Prostate gland (tissue), 2 donors: ENCODE results near the gene DPYD. TPM values are rescaled to one million over a fixed set of nuclear protein-coding genes. Genes with fewer than 3 reads are reported as not detected.

Source experiments
- DNase-seq: peaks from one replicate; pipeline ENCODE4 v3.0.0-alpha.2; 2019; ENCODE audit warnings: low spot score
- H3K27ac ChIP-seq, 2 donors: fragments of 200-600 bp; sonication (generic); 2 replicates each; pipeline ENCODE4 v1.5.1; 2017 to 2019
- H3K27me3 ChIP-seq: fragments of 200-600 bp; sonication (generic); replicated peaks from 2 replicates; pipeline ENCODE4 v1.5.1; 2019; ENCODE audit not compliant: insufficient read depth
- H3K36me3 ChIP-seq, 2 donors: fragments of 200-600 bp; sonication (generic); 1 replicate in 1 of 2; 2 replicates in 1 of 2; pipeline versions ENCODE4 v1.5.1 to v1.8.1; 2017 to 2019
- H3K4me1 ChIP-seq: fragments of 200-600 bp; sonication (generic); replicated peaks from 2 replicates; pipeline ENCODE4 v1.5.1; 2019
- H3K4me3 ChIP-seq, 2 donors: fragments of 200-600 bp; sonication (generic); 2 replicates each; pipeline ENCODE4 v1.5.1; 2017 to 2019
- H3K9me3 ChIP-seq: fragments of 200-600 bp; sonication (generic); 2 replicates; pipeline ENCODE4 v1.5.1; 2017
- POLR2A ChIP-seq: fragments of 450-650 bp; IDR thresholded peaks from one replicate; pipeline ENCODE4 v1.6.1; 2016; ENCODE audit warnings: antibody characterized with exemption, mild to moderate bottlenecking
- POLR2AphosphoS5 ChIP-seq: sonication (generic); formaldehyde crosslinking; IDR thresholded peaks from one replicate; pipeline ENCODE4 v1.6.1; 2017; ENCODE audit warnings: antibody characterized with exemption
- WGBS: methylation state at CpG from one replicate; pipeline ENCODE4 v1.1.5; 2018; 5-methylcytosine and 5-hydroxymethylcytosine counted together
- intact Hi-C: fragments of 100-400 bp; cut with DNase I; formaldehyde crosslinking; loops from one replicate; pipeline ENCODE4 v1.14.2; 2022
- total RNA-seq, 2 donors: library from RNA; depleted of rRNA; stranded (reverse); fragments of >200 nt; gene quantifications; one replicate each; pipeline ENCODE4 v1.1.0, GENCODE V29; 2016
- TF ChIP-seq, protein P1 (sequence below), 4 experiments: fragments of 200-600 bp in 2 of 4; fragments of 450-650 bp in 2 of 4; sonication (generic) in 2 of 4; IDR thresholded peaks; 1 replicate in 3 of 4; 2 replicates in 1 of 4; pipeline ENCODE4 v1.5.1; 2016 to 2019; ENCODE audit warnings: antibody characterized with exemption in 4 of 4, mild to moderate bottlenecking in 2 of 4, moderate library complexity in 2 of 4

Gene DPYD
- total RNA-seq, 2 donors from 2014 or later = 18.2 to 19.7 TPM

DNA sequence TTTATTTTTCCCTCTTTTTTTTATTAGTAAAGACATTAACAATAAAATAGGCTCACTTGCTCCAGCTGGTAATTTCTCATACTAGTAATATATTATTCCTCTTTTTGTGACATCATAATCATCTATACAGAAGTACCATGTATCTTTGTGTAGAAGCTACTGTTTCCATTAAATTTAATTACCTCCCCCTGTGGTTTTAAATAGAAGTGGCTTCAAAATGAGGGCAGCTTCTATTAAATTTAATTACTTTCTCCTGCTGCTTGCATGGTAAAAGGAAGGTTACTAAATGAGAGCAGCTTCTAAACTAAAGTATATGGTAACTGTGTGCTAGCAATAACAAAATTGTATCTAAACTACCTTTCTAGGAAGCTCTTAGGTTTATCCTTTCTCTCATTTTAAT lies 94.0 kb downstream of the DPYD start:
- TF ChIP-seq, protein P1, sequence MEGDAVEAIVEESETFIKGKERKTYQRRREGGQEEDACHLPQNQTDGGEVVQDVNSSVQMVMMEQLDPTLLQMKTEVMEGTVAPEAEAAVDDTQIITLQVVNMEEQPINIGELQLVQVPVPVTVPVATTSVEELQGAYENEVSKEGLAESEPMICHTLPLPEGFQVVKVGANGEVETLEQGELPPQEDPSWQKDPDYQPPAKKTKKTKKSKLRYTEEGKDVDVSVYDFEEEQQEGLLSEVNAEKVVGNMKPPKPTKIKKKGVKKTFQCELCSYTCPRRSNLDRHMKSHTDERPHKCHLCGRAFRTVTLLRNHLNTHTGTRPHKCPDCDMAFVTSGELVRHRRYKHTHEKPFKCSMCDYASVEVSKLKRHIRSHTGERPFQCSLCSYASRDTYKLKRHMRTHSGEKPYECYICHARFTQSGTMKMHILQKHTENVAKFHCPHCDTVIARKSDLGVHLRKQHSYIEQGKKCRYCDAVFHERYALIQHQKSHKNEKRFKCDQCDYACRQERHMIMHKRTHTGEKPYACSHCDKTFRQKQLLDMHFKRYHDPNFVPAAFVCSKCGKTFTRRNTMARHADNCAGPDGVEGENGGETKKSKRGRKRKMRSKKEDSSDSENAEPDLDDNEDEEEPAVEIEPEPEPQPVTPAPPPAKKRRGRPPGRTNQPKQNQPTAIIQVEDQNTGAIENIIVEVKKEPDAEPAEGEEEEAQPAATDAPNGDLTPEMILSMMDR (IDR thresholded peaks at IDR 0.05) = no peak
- TF ChIP-seq POLR2A = no peak
- no peak for TF ChIP-seq POLR2AphosphoS5
- intact Hi-C loops = no loop called here
- no peak for DNase-seq
- no peaks in the 10 kb centered on the region for H3K36me3 ChIP-seq
- H3K9me3 ChIP-seq = no peaks in the 10 kb centered on the region
- no peak overlapping the region for H3K4me3 ChIP-seq
- H3K27ac ChIP-seq = no peak overlapping the region
- no peaks in the 10 kb centered on the region for H3K4me1 ChIP-seq
- H3K27me3 ChIP-seq = no peaks in the 10 kb centered on the region

DNA sequence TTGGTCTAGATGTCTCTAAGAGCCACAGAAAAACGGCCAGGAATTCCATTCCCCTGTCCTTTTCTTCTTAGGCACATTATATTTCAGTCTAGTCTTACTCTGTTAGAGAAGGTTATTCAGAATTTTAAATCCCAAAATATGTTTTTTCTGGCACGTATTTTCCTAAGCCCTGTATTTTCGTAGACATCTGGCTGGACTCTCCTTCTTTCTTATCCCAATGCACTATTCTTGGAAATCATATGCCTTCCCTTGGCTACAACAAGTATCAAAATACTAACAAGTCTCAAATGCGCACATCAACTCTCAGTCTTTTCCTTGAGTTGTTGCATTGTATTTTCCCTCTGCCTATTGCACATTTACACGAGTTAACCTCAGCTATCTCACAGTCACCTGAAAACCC lies 96.2 kb downstream of the DPYD start:
- TF ChIP-seq, protein P1 (IDR thresholded peaks at IDR 0.05) = no peak
- no peak for TF ChIP-seq POLR2AphosphoS5
- no peak for TF ChIP-seq POLR2A
- intact Hi-C loops = no loop called here
- WGBS = 80% methylated on average over 5 of the region's 5 CpGs
- Histone ChIP-seq H3K27me3 (no peaks in the 10 kb centered on the region), H3K9me3 (no peaks in the 10 kb centered on the region), H3K36me3 (no peaks in the 10 kb centered on the region), H3K27ac (no peak overlapping the region), H3K4me3 (no peak overlapping the region), H3K4me1 (no peaks in the 10 kb centered on the region)
- no peak for DNase-seq

DNA sequence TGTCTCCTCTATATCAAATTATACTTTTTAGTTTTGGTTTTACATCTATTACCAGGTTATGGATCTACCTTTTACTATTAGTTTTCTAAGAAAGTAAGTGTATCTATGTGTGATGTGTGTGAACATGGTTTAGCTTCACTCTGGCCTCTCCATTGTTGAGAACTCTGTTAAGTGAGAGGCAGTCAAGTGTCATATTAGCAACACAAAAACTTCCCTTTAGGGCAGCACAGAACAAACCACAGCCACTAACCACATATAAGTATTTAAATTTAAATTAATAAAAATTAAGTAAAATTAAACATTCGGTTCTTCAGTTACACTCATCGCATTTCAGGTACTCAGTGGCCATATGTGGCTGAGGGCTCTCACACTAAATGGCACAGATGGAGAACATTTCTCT lies 96.6 kb downstream of the DPYD start:
- H3K27ac ChIP-seq = no peak overlapping the region
- 91% methylated on average over 2 of the region's 2 CpGs for WGBS

DNA sequence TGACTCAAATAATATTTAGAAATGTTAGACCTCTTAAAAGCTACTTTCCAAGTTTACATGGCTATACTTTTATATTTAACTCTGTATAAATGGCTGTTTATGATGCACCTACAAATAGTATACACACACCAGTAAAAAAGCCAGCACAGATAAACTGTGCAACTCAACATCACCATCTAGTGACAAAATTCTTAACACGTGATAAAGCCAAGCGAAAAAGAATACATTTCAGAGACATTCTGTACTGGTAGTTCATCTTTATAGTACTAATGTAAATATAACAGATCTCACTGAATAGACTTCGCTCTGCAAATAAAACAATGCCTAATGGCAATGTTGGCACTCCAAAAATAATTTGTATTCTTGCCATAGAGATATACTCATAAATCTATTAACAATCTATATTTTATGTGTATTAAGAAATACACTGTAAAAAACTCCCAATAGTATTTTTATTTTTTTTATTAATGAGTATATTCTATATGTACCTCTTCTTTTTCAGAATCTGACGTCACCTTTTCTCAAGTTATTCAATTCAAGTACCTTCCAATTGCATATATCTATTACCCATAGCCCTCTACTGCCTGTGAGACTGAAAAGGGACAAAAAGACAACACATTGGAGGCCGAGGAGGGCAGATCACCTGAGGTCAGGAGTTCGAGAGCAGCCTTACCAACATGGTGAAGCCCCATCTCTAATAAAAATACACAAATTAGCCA lies 100.2 kb downstream of the DPYD start:
- intact Hi-C loops = no loop called here
- peak; percentile 44 for TF ChIP-seq POLR2AphosphoS5
- TF ChIP-seq, protein P1 (IDR thresholded peaks at IDR 0.05) = peak in 3 of 4 experiments; percentile 59 to 67 (median 64)
- no peak for TF ChIP-seq POLR2A
- 36% methylated on average over 6 of the region's 6 CpGs for WGBS

More for the DNA sequence above, 96.6 kb downstream of the DPYD start:
- intact Hi-C loops = no loop called here
- DNase-seq = no peak
- Histone ChIP-seq H3K4me3 (no peak overlapping the region), H3K4me1 (no peaks in the 10 kb centered on the region), H3K27me3 (no peaks in the 10 kb centered on the region), H3K9me3 (no peaks in the 10 kb centered on the region), H3K36me3 (no peaks in the 10 kb centered on the region)
- TF ChIP-seq, protein P1 (IDR thresholded peaks at IDR 0.05) = no peak
- no peak for TF ChIP-seq POLR2AphosphoS5
- TF ChIP-seq POLR2A = no peak

DNA sequence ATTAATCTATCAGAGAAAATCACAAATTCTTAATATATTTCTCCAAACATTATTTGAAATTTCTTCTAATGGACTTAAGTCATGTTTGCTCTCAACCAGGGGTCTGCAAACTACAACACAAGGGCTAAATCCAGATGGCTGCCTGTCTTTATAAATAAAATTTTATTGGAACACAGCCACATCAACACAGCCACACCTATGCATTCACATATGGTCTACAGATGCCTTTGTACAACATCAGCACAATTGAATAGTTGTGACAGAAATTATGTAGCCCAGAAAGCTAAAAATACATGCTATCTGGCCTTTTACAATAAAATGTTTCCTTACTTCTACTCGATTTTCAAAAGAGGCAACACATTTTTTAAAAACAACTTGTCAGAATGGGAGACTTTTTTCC lies 103.9 kb downstream of the DPYD start:
- no peaks in the 10 kb centered on the region for H3K36me3 ChIP-seq
- DNase-seq = no peak
- no peak overlapping the region for H3K27ac ChIP-seq
- no peak overlapping the region for H3K4me3 ChIP-seq
- intact Hi-C loops = no loop called here
- no peaks in the 10 kb centered on the region for H3K27me3 ChIP-seq
- TF ChIP-seq, protein P1 (IDR thresholded peaks at IDR 0.05) = no peak
- TF ChIP-seq POLR2A (no peak), POLR2AphosphoS5 (no peak)
- no peaks in the 10 kb centered on the region for H3K4me1 ChIP-seq
- H3K9me3 ChIP-seq = no peaks in the 10 kb centered on the region
- WGBS = 78% methylated on average over 1 of the region's 1 CpG

More for the DNA sequence above, 100.2 kb downstream of the DPYD start:
- H3K4me3 ChIP-seq = no peak overlapping the region
- peak; percentile 12 for DNase-seq
- H3K4me1 ChIP-seq = no peaks in the 10 kb centered on the region
- no peak overlapping the region for H3K27ac ChIP-seq
- H3K9me3 ChIP-seq = no peaks in the 10 kb centered on the region
- H3K27me3 ChIP-seq = no peaks in the 10 kb centered on the region
- no peaks in the 10 kb centered on the region for H3K36me3 ChIP-seq
